ENCODE measurements around the gene APOO. TPM values are rescaled to one million over a fixed set of nuclear protein-coding genes. Genes with fewer than 3 reads are reported as not detected.

APOO gene
- total and polyA plus RNA-seq, 2 experiments from 2014 or later = 32.8 to 72.4 TPM

GRCh38 chrX:23885803-23886202 lies 21.9 kb downstream of the APOO start:
- Histone ChIP-seq H3K4me2 (no peak overlapping the region), H4K20me1 (replicated peaks; ENCODE audit: insufficient read depth) (no peaks in the 10 kb centered on the region), H3K27ac (ENCODE audit: low read depth) (no peak overlapping the region), H2AFZ (no peak overlapping the region), H3K4me3 (no peak overlapping the region), H3F3A (replicated peaks; ENCODE audit: low read depth) (no peaks in the 10 kb centered on the region), H3K9me2 (ENCODE audit: insufficient read depth) (no peaks in the 10 kb centered on the region), H3K4me1 (ENCODE audit: insufficient read depth) (no peaks in the 10 kb centered on the region; the same call in 1 of the 2 replicates), H3K79me2 (replicated peaks; ENCODE audit: insufficient read depth) (no peaks in the 10 kb centered on the region), H3K27me3 (ENCODE audit: insufficient read depth) (no peaks in the 10 kb centered on the region), H3K36me3 (ENCODE audit: insufficient read depth) (no peaks in the 10 kb centered on the region)
- H3K4me1 Mint-ChIP-seq = peaks cover 17% of the 10 kb centered on the region
- peaks cover 3% of the 10 kb centered on the region; the same call in 1 of the 3 replicates for H3K36me3 Mint-ChIP-seq (ENCODE audit: low read depth)
- TF ChIP-seq ZNF462 (CRISPR knock-in tag; IDR thresholded peaks at IDR 0.05) (no peak), JUNB (IDR thresholded peaks at IDR 0.05; ENCODE audit: unreplicated experiment) (no peak), POLR2AphosphoS5 (IDR thresholded peaks at IDR 0.05; ENCODE audit: low read depth) (no peak), EZH2phosphoT487 (IDR thresholded peaks at IDR 0.05; ENCODE audit: unreplicated experiment) (no peak)
- H3K27me3 Mint-ChIP-seq (ENCODE audit: insufficient read depth, low read depth, poor library complexity) = peaks cover 2% of the 10 kb centered on the region
- H3K27ac Mint-ChIP-seq = no peak overlapping the region; the same call in 1 of the 2 replicates
- H3K4me3 Mint-ChIP-seq = no peak overlapping the region
- no peaks in the 10 kb centered on the region for H3K9me3 Mint-ChIP-seq
- ATAC-seq (peak; percentile 40; the same call in 2 of the 3 replicates), DNase-seq (ENCODE audit: low spot score) (no peak)

- H3K4me3 ChIP-seq = no peak overlapping the region
- H3K36me3 Mint-ChIP-seq (ENCODE audit: low read depth) = peaks cover 3% of the 10 kb centered on the region; the same call in 1 of the 3 replicates
- ATAC-seq (no peak), DNase-seq (ENCODE audit: low spot score) (no peak)
- H3K9me3 Mint-ChIP-seq = no peaks in the 10 kb centered on the region
- H3K4me1 Mint-ChIP-seq = peaks cover 17% of the 10 kb centered on the region
- H3K27ac ChIP-seq (ENCODE audit: low read depth) = no peak overlapping the region
- H4K20me1 ChIP-seq (replicated peaks; ENCODE audit: insufficient read depth) = no peaks in the 10 kb centered on the region
- no peaks in the 10 kb centered on the region for H3F3A ChIP-seq (replicated peaks; ENCODE audit: low read depth)
- no peaks in the 10 kb centered on the region for H3K9me2 ChIP-seq (ENCODE audit: insufficient read depth)
- H3K4me3 Mint-ChIP-seq = no peak overlapping the region
- no peak overlapping the region; the same call in 1 of the 2 replicates for H3K27ac Mint-ChIP-seq
- no peaks in the 10 kb centered on the region for H3K79me2 ChIP-seq (replicated peaks; ENCODE audit: insufficient read depth)
- no peak overlapping the region for H3K4me2 ChIP-seq
- H3K36me3 ChIP-seq (ENCODE audit: insufficient read depth) = no peaks in the 10 kb centered on the region
- H2AFZ ChIP-seq = no peak overlapping the region
- H3K27me3 Mint-ChIP-seq (ENCODE audit: insufficient read depth, low read depth, poor library complexity) = peaks cover 2% of the 10 kb centered on the region
- no peaks in the 10 kb centered on the region; the same call in 1 of the 2 replicates for H3K4me1 ChIP-seq (ENCODE audit: insufficient read depth)
- H3K27me3 ChIP-seq (ENCODE audit: insufficient read depth) = no peaks in the 10 kb centered on the region
- TF ChIP-seq REST (IDR thresholded peaks at IDR 0.05; ENCODE audit: unreplicated experiment) (no peak), ETS1 (IDR thresholded peaks at IDR 0.05) (no peak), EZH2 (IDR thresholded peaks at IDR 0.05; ENCODE audit: low read depth, unreplicated experiment) (no peak), ZNF114 (CRISPR knock-in tag; IDR thresholded peaks at IDR 0.05) (no peak), ZNF331 (CRISPR knock-in tag; IDR thresholded peaks at IDR 0.05; ENCODE audit: low read depth) (no peak), STAT1 (IDR thresholded peaks at IDR 0.05; ENCODE audit: unreplicated experiment) (no peak)
Observed at GRCh38 chrX:23884427-23885024, 23.2 kb downstream of the APOO start.
